Lower leg skin (tissue), 3 donors: ENCODE measurements around the gene SLC25A20.

Experiments used
- POLR2A ChIP-seq, 2 donors: fragments of 450-650 bp; IDR thresholded peaks; one replicate each; pipeline ENCODE4 v1.6.1; 2016 to 2017; ENCODE audit warnings: antibody characterized with exemption in 2 of 2, mild to moderate bottlenecking in 1 of 2, moderate library complexity in 1 of 2
- TF ChIP-seq, protein P1 (sequence below), 3 donors: fragments of 450-650 bp; IDR thresholded peaks; one replicate each; pipeline ENCODE4 v1.5.1; 2016; ENCODE audit warnings: antibody characterized with exemption in 3 of 3, mild to moderate bottlenecking in 3 of 3, moderate library complexity in 2 of 3

DNA sequence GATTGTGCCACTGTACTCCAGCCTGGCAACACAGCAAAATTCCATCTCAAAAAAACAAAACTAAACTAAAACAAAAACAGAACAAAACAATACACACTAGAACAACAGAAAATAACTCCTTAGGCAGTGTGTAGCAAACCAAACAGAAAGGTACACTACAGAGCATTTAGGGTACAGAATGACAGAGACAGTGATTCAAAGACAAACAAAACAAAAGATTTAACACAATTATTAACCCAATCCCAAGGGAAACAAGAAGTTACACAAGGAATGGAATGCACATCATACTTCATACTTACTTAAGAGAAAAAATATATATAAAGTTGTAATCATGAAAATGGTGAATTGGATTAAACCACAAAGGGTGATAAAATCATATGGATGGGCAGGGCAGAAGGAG, 12.9 kb downstream of the SLC25A20 start:
- TF ChIP-seq, protein P1, sequence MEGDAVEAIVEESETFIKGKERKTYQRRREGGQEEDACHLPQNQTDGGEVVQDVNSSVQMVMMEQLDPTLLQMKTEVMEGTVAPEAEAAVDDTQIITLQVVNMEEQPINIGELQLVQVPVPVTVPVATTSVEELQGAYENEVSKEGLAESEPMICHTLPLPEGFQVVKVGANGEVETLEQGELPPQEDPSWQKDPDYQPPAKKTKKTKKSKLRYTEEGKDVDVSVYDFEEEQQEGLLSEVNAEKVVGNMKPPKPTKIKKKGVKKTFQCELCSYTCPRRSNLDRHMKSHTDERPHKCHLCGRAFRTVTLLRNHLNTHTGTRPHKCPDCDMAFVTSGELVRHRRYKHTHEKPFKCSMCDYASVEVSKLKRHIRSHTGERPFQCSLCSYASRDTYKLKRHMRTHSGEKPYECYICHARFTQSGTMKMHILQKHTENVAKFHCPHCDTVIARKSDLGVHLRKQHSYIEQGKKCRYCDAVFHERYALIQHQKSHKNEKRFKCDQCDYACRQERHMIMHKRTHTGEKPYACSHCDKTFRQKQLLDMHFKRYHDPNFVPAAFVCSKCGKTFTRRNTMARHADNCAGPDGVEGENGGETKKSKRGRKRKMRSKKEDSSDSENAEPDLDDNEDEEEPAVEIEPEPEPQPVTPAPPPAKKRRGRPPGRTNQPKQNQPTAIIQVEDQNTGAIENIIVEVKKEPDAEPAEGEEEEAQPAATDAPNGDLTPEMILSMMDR (IDR thresholded peaks at IDR 0.05), result no peak
- no peak for TF ChIP-seq POLR2A (IDR thresholded peaks at IDR 0.05)
